ENCODE measurements around the gene CLDN15.
A peak's percentile ranks its signal among the peaks of the same experiment; 100 is the strongest.

The CLDN15 gene

GRCh38 chr7:101197991-101198390 lies 39.6 kb downstream of the CLDN15 start:
- DNase-seq = no peak

- no peak for DNase-seq
Measured at GRCh38 chr7:101195884-101196283, 41.7 kb downstream of the CLDN15 start.

GRCh38 chr7:101189109-101189508 lies 48.5 kb downstream of the CLDN15 start:
- no peak for DNase-seq

GRCh38 chr7:101186844-101187428 lies 50.7 kb downstream of the CLDN15 start:
- peak; percentile 49 to 59 (median 56) for DNase-seq

- no peak for DNase-seq
Measured at GRCh38 chr7:101186194-101186593, 51.4 kb downstream of the CLDN15 start.

GRCh38 chr7:101185258-101185839 lies 52.3 kb downstream of the CLDN15 start:
- peak; percentile 61 to 79 (median 71) for DNase-seq

Measured in suppressor macrophage treated with lipopolysaccharide for 1 hour (primary cell).